ENCODE data around the gene REC114. TPM values are rescaled to one million over a fixed set of nuclear protein-coding genes. Genes with fewer than 3 reads are reported as not detected.

The REC114 gene
- polyA plus RNA-seq, 3 donors = not detected

DNA sequence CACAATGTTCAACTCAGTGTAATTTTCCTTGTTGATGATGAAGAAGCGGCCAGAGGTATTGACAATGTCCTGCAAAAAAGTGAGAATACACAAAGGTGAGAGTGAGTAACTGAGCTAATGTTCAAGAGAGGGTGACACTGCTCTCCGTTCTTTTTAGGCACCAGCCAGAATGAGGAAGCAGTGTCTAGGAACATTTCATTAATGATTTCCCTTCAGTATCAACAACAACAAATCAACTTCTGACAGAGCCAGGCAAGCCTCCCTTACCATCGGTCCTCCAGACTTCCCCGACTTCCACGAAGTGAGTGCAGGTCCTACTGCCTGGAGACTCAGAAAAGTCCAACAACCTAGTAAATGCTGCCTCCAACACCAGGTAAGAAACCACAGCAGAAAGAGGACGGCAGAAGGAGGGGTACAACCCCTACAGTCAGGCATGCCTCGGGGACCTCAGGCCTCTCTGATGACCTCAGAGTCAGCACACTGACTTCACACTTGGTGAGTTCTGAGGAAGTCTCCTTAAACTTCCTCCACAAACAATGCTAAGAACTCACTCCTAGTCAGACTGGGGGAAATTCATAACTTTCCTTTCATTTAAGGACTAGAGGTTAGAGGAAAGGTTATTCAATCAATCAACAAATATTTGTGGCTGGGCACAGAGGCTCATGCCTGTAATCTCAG lies 127.5 kb downstream of the REC114 start:
- peak overlapping the region in 1 of 2 donors; percentile 64 for H3K27ac ChIP-seq (ENCODE audit: low read depth in 1 of 2, low read length in 2 of 2)
- peaks cover 89 to 100% of the 10 kb centered on the region in 2 donors for H3K36me3 ChIP-seq (replicated peaks in 1 of 2; ENCODE audit: control insufficient read depth in 1 of 2, insufficient read depth in 2 of 2, low read length in 2 of 2)

DNA sequence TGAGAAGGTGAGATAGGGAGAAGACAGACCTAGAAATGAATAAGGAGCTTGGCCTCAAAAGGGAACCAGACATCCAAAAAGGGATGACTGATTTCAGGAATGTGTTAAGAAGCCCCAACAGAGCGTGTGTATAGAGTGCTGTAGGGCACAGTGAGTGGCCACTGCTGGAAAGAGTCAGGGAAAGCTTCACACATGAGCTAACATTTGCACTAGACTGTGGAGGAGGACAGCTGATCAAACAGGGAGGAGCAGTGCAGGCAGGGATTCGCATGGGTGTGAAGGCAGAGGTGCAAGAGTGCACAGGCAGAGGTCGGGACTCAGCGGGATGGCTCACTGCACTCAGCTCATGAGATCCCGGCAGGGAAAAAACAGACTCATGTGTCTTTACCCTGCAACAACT lies 128.4 kb downstream of the REC114 start:
- Histone ChIP-seq H3K27me3 (ENCODE audit: control insufficient read depth in 2 of 2, insufficient read depth in 2 of 2, low read length in 2 of 2) (no peaks in the 10 kb centered on the region), H3K9me3 (replicated peaks in 1 of 2; ENCODE audit: control insufficient read depth in 1 of 2, insufficient read depth in 1 of 2, low read length in 2 of 2) (no peaks in the 10 kb centered on the region), H2AFZ (ENCODE audit: insufficient read depth, low read depth, low read length, poor library complexity, severe bottlenecking) (no peak overlapping the region), H3K4me1 (ENCODE audit: control insufficient read depth in 1 of 2, insufficient read depth in 2 of 2, low read length in 2 of 2) (no peaks in the 10 kb centered on the region), H3K4me2 (replicated peaks; ENCODE audit: extremely low read depth, low read length, poor library complexity, severe bottlenecking) (no peak overlapping the region), H3K79me2 (ENCODE audit: insufficient read depth, low read length) (no peaks in the 10 kb centered on the region), H4K20me1 (ENCODE audit: insufficient read depth, low read length) (peaks cover 81% of the 10 kb centered on the region), H3K4me3 (replicated peaks in 1 of 3; ENCODE audit: low read depth in 2 of 3, low read length in 3 of 3) (no peak overlapping the region), H3K36me3 (replicated peaks in 1 of 2; ENCODE audit: control insufficient read depth in 1 of 2, insufficient read depth in 2 of 2, low read length in 2 of 2) (peaks cover 92 to 100% of the 10 kb centered on the region in 2 donors), H3K9ac (ENCODE audit: insufficient read depth, low read length, poor library complexity, severe bottlenecking) (no peak overlapping the region), H3K27ac (ENCODE audit: low read depth in 1 of 2, low read length in 2 of 2) (peak overlapping the region in 1 of 2 donors; percentile 64)
- DNase-seq = no peak
- H3K27me3 Mint-ChIP-seq (ENCODE audit: low read depth in 3 of 3) = peaks cover 0 to 4% (median 0%) of the 10 kb centered on the region in 3 donors
- H3K4me1 Mint-ChIP-seq = no peaks in the 10 kb centered on the region
- H3K4me3 Mint-ChIP-seq = no peak overlapping the region
- no peaks in the 10 kb centered on the region for H3K9me3 Mint-ChIP-seq
- intact Hi-C loops (cut with micrococcal nuclease) = no loop called here
- 100% methylated on average over 2 of the region's 5 CpGs for WGBS (ENCODE audit: insufficient coverage)
- no peak for TF ChIP-seq CTCF (IDR thresholded peaks at IDR 0.05)
- H3K36me3 Mint-ChIP-seq = peaks cover 88 to 98% of the 10 kb centered on the region in 2 donors
- peak overlapping the region in 2 of 7 donors; percentile 23 to 59 for H3K27ac Mint-ChIP-seq

More for the DNA sequence above, 127.5 kb downstream of the REC114 start:
- Histone ChIP-seq H3K9me3 (replicated peaks in 1 of 2; ENCODE audit: control insufficient read depth in 1 of 2, insufficient read depth in 1 of 2, low read length in 2 of 2) (no peaks in the 10 kb centered on the region), H3K9ac (ENCODE audit: insufficient read depth, low read length, poor library complexity, severe bottlenecking) (no peak overlapping the region), H3K27me3 (ENCODE audit: control insufficient read depth in 2 of 2, insufficient read depth in 2 of 2, low read length in 2 of 2) (no peaks in the 10 kb centered on the region), H4K20me1 (ENCODE audit: insufficient read depth, low read length) (peaks cover 82% of the 10 kb centered on the region), H3K4me1 (ENCODE audit: control insufficient read depth in 1 of 2, insufficient read depth in 2 of 2, low read length in 2 of 2) (peaks cover 0 to 2% of the 10 kb centered on the region in 2 donors), H3K79me2 (ENCODE audit: insufficient read depth, low read length) (no peaks in the 10 kb centered on the region), H2AFZ (ENCODE audit: insufficient read depth, low read depth, low read length, poor library complexity, severe bottlenecking) (no peak overlapping the region), H3K4me3 (replicated peaks in 1 of 3; ENCODE audit: low read depth in 2 of 3, low read length in 3 of 3) (no peak overlapping the region), H3K4me2 (replicated peaks; ENCODE audit: extremely low read depth, low read length, poor library complexity, severe bottlenecking) (no peak overlapping the region)
- Mint-ChIP-seq H3K9me3 (no peaks in the 10 kb centered on the region), H3K27me3 (ENCODE audit: low read depth in 3 of 3) (peaks cover 0 to 1% (median 0%) of the 10 kb centered on the region in 3 donors), H3K27ac (peak overlapping the region in 5 of 7 donors; percentile 37 to 66 (median 55)), H3K4me1 (peaks cover 4% of the 10 kb centered on the region), H3K36me3 (peaks cover 88 to 98% of the 10 kb centered on the region in 2 donors), H3K4me3 (no peak overlapping the region)
- no peak for TF ChIP-seq CTCF (IDR thresholded peaks at IDR 0.05)
- 58% methylated on average over 5 of the region's 7 CpGs for WGBS (ENCODE audit: insufficient coverage)
- intact Hi-C loops (cut with micrococcal nuclease) = no loop called here
- DNase-seq = no peak

All from CD14-positive monocyte (primary cell).